IPS DF 4.7 (cell line): ENCODE measurements around the gene SSTR5.

ENCODE experiments used
- DNase-seq: peaks from one replicate; pipeline ENCODE4 v3.0.0-alpha.2; 2013; ENCODE audit warnings: low spot score; ENCODE audit errors: extremely low read depth

The SSTR5 gene

GRCh38 chr16:1122398-1122765 is 49.8 kb downstream of the SSTR5 start:
- DNase-seq = no peak

- DNase-seq = no peak
Measured at GRCh38 chr16:1123525-1124230, 51.1 kb downstream of the SSTR5 start.

- DNase-seq = no peak
Measured at GRCh38 chr16:1124291-1124690, 51.7 kb downstream of the SSTR5 start.

GRCh38 chr16:1124795-1125194 is 52.2 kb downstream of the SSTR5 start:
- DNase-seq = no peak

- no peak for DNase-seq
Measured at GRCh38 chr16:1125471-1125870, 52.9 kb downstream of the SSTR5 start.

- DNase-seq = no peak
Measured at GRCh38 chr16:1126044-1126443, 53.5 kb downstream of the SSTR5 start.

GRCh38 chr16:1126586-1126985 is 54.0 kb downstream of the SSTR5 start:
- no peak for DNase-seq

GRCh38 chr16:1127101-1127500 is 54.6 kb downstream of the SSTR5 start:
- DNase-seq = no peak

GRCh38 chr16:1127971-1128715 is 55.6 kb downstream of the SSTR5 start:
- no peak for DNase-seq

GRCh38 chr16:1129106-1129960 is 56.8 kb downstream of the SSTR5 start:
- no peak for DNase-seq

GRCh38 chr16:1130382-1130781 is 57.8 kb downstream of the SSTR5 start:
- no peak for DNase-seq
